Measurements from ENCODE around the gene PCSK6.

PCSK6 gene

GRCh38 chr15:101328001-101328400 lies 161.5 kb downstream of the PCSK6 start:
- CTCF ChIA-PET = no interaction called here
- no peak for TF ChIP-seq LEF1 (IDR thresholded peaks at IDR 0.05; ENCODE audit: borderline replicate concordance)
- no peak for TF ChIP-seq CTBP1 (IDR thresholded peaks at IDR 0.05; ENCODE audit: borderline replicate concordance)
- no peak for TF ChIP-seq ZNF384 (IDR thresholded peaks at IDR 0.05)
- no peak for TF ChIP-seq PKNOX1 (IDR thresholded peaks at IDR 0.05)
- TF ChIP-seq FOXM1 (IDR thresholded peaks at IDR 0.05; ENCODE audit: borderline replicate concordance) = no peak
- TF ChIP-seq ARNT (IDR thresholded peaks at IDR 0.05) = no peak
- no peak for TF ChIP-seq FOXK2 (IDR thresholded peaks at IDR 0.05)
- no peak for TF ChIP-seq L3MBTL2 (conservative IDR thresholded peaks at IDR 0.05)
- TF ChIP-seq NFRKB (IDR thresholded peaks at IDR 0.05) = no peak
- no peak for TF ChIP-seq BHLHE40 (IDR thresholded peaks at IDR 0.05; ENCODE audit: borderline replicate concordance)
- TF ChIP-seq ELF4 (IDR thresholded peaks at IDR 0.05) = no peak
- POLR2A ChIA-PET = no interaction called here
- DNase-seq (ENCODE audit: extremely low spot score) = no peak

- no peak for DNase-seq (ENCODE audit: extremely low spot score)
- TF ChIP-seq NFRKB (IDR thresholded peaks at IDR 0.05) (no peak), ARNT (IDR thresholded peaks at IDR 0.05) (no peak), ELF4 (IDR thresholded peaks at IDR 0.05) (no peak), CTBP1 (IDR thresholded peaks at IDR 0.05; ENCODE audit: borderline replicate concordance) (no peak), BHLHE40 (IDR thresholded peaks at IDR 0.05; ENCODE audit: borderline replicate concordance) (no peak), FOXA1 (IDR thresholded peaks at IDR 0.05) (no peak), TARDBP (IDR thresholded peaks at IDR 0.05) (no peak), SUZ12 (IDR thresholded peaks at IDR 0.05) (no peak), HDGF (IDR thresholded peaks at IDR 0.05; ENCODE audit: borderline replicate concordance) (no peak), FOXM1 (IDR thresholded peaks at IDR 0.05; ENCODE audit: borderline replicate concordance) (no peak), LEF1 (IDR thresholded peaks at IDR 0.05; ENCODE audit: borderline replicate concordance) (no peak), FOXK2 (IDR thresholded peaks at IDR 0.05) (no peak), SP1 (IDR thresholded peaks at IDR 0.05) (no peak), ZNF384 (IDR thresholded peaks at IDR 0.05) (no peak), L3MBTL2 (conservative IDR thresholded peaks at IDR 0.05) (no peak), PKNOX1 (IDR thresholded peaks at IDR 0.05) (no peak)
- CTCF ChIA-PET = no interaction called here
- POLR2A ChIA-PET = no interaction called here
Measured at GRCh38 chr15:101327147-101327740, 162.3 kb downstream of the PCSK6 start.

GRCh38 chr15:101326462-101327146 lies 162.9 kb downstream of the PCSK6 start:
- POLR2A ChIA-PET = no interaction called here
- no peak for DNase-seq (ENCODE audit: extremely low spot score)
- CTCF ChIA-PET = no interaction called here
- TF ChIP-seq FOXM1 (IDR thresholded peaks at IDR 0.05; ENCODE audit: borderline replicate concordance) (no peak), BHLHE40 (IDR thresholded peaks at IDR 0.05; ENCODE audit: borderline replicate concordance) (no peak), NFRKB (IDR thresholded peaks at IDR 0.05) (no peak), SUZ12 (IDR thresholded peaks at IDR 0.05) (no peak), FOXK2 (IDR thresholded peaks at IDR 0.05) (no peak), LEF1 (IDR thresholded peaks at IDR 0.05; ENCODE audit: borderline replicate concordance) (no peak), ZNF384 (IDR thresholded peaks at IDR 0.05) (no peak), CTBP1 (IDR thresholded peaks at IDR 0.05; ENCODE audit: borderline replicate concordance) (no peak), SP1 (IDR thresholded peaks at IDR 0.05) (no peak), PKNOX1 (IDR thresholded peaks at IDR 0.05) (no peak), L3MBTL2 (conservative IDR thresholded peaks at IDR 0.05) (no peak), ARNT (IDR thresholded peaks at IDR 0.05) (no peak), FOXA1 (IDR thresholded peaks at IDR 0.05) (no peak), HDGF (IDR thresholded peaks at IDR 0.05; ENCODE audit: borderline replicate concordance) (no peak), TARDBP (IDR thresholded peaks at IDR 0.05) (no peak)

GRCh38 chr15:101326026-101326315 lies 163.5 kb downstream of the PCSK6 start:
- ChIA-PET POLR2A (no interaction called here), CTCF (no interaction called here)
- no peak for TF ChIP-seq SUZ12 (IDR thresholded peaks at IDR 0.05)
- no peak for TF ChIP-seq CTBP1 (IDR thresholded peaks at IDR 0.05; ENCODE audit: borderline replicate concordance)
- TF ChIP-seq FOXA1 (IDR thresholded peaks at IDR 0.05) = no peak
- TF ChIP-seq FOXK2 (IDR thresholded peaks at IDR 0.05) = no peak
- no peak for TF ChIP-seq BHLHE40 (IDR thresholded peaks at IDR 0.05; ENCODE audit: borderline replicate concordance)
- no peak for TF ChIP-seq ZNF384 (IDR thresholded peaks at IDR 0.05)
- TF ChIP-seq FOXM1 (IDR thresholded peaks at IDR 0.05; ENCODE audit: borderline replicate concordance) = no peak
- no peak for TF ChIP-seq SP1 (IDR thresholded peaks at IDR 0.05)
- no peak for DNase-seq (ENCODE audit: extremely low spot score)

- no peak for TF ChIP-seq ELF4 (IDR thresholded peaks at IDR 0.05)
- ChIA-PET CTCF (no interaction called here), POLR2A (no interaction called here)
- DNase-seq (ENCODE audit: extremely low spot score) = no peak
Measured at GRCh38 chr15:101325263-101326025, 164.1 kb downstream of the PCSK6 start.
